ENCODE results near the gene RNF138.

DNA sequence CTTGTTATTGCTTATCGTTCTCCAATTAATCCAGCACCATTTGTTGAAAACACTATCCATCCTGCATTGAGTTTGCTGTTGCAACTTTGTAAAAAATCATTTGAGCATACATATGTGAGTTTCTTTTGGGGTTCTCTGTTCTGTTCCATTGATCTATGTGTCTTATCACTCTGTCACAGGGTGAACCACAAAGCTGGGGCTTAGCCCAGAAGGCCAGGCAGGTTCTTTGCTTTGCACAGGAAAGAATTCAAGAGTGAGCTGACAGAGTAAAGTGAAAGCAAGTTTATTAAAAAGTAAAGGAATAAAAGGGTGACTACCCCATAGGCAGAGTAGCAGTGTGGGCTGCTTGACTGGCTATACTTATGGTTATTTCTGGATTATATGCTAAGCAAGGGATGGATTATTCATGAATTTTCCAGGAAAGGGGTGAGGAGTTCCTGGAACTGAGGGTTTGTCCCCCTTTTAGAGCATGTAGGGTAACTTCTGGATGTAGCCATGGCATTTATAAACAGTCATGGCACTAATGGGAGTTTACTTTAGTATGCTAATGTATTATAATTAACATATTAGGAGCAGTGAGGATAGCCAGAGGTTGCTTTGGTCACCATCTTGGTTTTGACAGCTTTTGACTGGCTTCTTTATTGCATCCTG is 46.8 kb downstream of the RNF138 start:
- TF ChIP-seq EZH2 (IDR thresholded peaks at IDR 0.05; ENCODE audit: low read depth, unreplicated experiment) (no peak), POLR2AphosphoS5 (IDR thresholded peaks at IDR 0.05; ENCODE audit: low read depth) (no peak)
- TF ChIP-seq, protein P1, sequence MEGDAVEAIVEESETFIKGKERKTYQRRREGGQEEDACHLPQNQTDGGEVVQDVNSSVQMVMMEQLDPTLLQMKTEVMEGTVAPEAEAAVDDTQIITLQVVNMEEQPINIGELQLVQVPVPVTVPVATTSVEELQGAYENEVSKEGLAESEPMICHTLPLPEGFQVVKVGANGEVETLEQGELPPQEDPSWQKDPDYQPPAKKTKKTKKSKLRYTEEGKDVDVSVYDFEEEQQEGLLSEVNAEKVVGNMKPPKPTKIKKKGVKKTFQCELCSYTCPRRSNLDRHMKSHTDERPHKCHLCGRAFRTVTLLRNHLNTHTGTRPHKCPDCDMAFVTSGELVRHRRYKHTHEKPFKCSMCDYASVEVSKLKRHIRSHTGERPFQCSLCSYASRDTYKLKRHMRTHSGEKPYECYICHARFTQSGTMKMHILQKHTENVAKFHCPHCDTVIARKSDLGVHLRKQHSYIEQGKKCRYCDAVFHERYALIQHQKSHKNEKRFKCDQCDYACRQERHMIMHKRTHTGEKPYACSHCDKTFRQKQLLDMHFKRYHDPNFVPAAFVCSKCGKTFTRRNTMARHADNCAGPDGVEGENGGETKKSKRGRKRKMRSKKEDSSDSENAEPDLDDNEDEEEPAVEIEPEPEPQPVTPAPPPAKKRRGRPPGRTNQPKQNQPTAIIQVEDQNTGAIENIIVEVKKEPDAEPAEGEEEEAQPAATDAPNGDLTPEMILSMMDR (conservative IDR thresholded peaks at IDR 0.05; ENCODE audit: low read depth in 2 of 2) = no peak
- TF ChIP-seq, protein P2, sequence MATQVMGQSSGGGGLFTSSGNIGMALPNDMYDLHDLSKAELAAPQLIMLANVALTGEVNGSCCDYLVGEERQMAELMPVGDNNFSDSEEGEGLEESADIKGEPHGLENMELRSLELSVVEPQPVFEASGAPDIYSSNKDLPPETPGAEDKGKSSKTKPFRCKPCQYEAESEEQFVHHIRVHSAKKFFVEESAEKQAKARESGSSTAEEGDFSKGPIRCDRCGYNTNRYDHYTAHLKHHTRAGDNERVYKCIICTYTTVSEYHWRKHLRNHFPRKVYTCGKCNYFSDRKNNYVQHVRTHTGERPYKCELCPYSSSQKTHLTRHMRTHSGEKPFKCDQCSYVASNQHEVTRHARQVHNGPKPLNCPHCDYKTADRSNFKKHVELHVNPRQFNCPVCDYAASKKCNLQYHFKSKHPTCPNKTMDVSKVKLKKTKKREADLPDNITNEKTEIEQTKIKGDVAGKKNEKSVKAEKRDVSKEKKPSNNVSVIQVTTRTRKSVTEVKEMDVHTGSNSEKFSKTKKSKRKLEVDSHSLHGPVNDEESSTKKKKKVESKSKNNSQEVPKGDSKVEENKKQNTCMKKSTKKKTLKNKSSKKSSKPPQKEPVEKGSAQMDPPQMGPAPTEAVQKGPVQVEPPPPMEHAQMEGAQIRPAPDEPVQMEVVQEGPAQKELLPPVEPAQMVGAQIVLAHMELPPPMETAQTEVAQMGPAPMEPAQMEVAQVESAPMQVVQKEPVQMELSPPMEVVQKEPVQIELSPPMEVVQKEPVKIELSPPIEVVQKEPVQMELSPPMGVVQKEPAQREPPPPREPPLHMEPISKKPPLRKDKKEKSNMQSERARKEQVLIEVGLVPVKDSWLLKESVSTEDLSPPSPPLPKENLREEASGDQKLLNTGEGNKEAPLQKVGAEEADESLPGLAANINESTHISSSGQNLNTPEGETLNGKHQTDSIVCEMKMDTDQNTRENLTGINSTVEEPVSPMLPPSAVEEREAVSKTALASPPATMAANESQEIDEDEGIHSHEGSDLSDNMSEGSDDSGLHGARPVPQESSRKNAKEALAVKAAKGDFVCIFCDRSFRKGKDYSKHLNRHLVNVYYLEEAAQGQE (IDR thresholded peaks at IDR 0.05; ENCODE audit: unreplicated experiment) = no peak

Data from GM23338 (cell line).